ENCODE data around the gene CDON.

Gene CDON

GRCh38 chr11:125954123-125954944, 108.3 kb downstream of the CDON start:
- no peak for DNase-seq

GRCh38 chr11:125953401-125953935, 109.2 kb downstream of the CDON start:
- no peak for DNase-seq

- DNase-seq: no peak
Observed at GRCh38 chr11:125952973-125953372, 109.7 kb downstream of the CDON start.

- DNase-seq: no peak
Observed at GRCh38 chr11:125952559-125952958, 110.1 kb downstream of the CDON start.

GRCh38 chr11:125951731-125952130, 110.9 kb downstream of the CDON start:
- DNase-seq: no peak

- DNase-seq: no peak
Observed at GRCh38 chr11:125950696-125951651, 111.7 kb downstream of the CDON start.

GRCh38 chr11:125950178-125950490, 112.5 kb downstream of the CDON start:
- no peak for DNase-seq

GRCh38 chr11:125949271-125950177, 113.1 kb downstream of the CDON start:
- no peak for DNase-seq

GRCh38 chr11:125948278-125949051, 114.2 kb downstream of the CDON start:
- DNase-seq: no peak

GRCh38 chr11:125947419-125948277, 115.0 kb downstream of the CDON start:
- DNase-seq: no peak

- no peak for DNase-seq
Observed at GRCh38 chr11:125946712-125947418, 115.8 kb downstream of the CDON start.

GRCh38 chr11:125945797-125946520, 116.7 kb downstream of the CDON start, which contains the start of gene VSIG10L2:
VSIG10L2 (plus strand) TSS chr11:125946044; CDS start chr11:125946056, 12 bp downstream.
- no peak for DNase-seq

GRCh38 chr11:125945011-125945796, 117.5 kb downstream of the CDON start:
- DNase-seq: no peak

- no peak for DNase-seq
Observed at GRCh38 chr11:125944350-125945010, 118.2 kb downstream of the CDON start.

GRCh38 chr11:125943661-125944349, 118.9 kb downstream of the CDON start:
- no peak for DNase-seq

GRCh38 chr11:125942771-125943428, 119.8 kb downstream of the CDON start:
- no peak for DNase-seq
